GM12864 (cell line): ENCODE measurements around the gene CTXND1.
"Not testable (repeated sequence)": the region's sequence is repeated elsewhere in the genome, so short reads cannot be mapped to it uniquely, and the experiment has no call there.

Experiments used
- DNase-seq: peaks from one replicate; pipeline ENCODE4 v3.0.0-alpha.2; 2011; ENCODE audit warnings: low read depth
- H3K4me3 ChIP-seq: 2 replicates; pipeline ENCODE4 v1.5.1; 2011; ENCODE audit warnings: mild to moderate bottlenecking, low read depth, low read length, control low read depth
- TF ChIP-seq, protein P1 (sequence below): IDR thresholded peaks from 2 replicates; pipeline ENCODE4 v1.5.1; 2011; ENCODE audit warnings: low read depth, mild to moderate bottlenecking, moderate library complexity, low read length, control low read depth, inconsistent platforms; ENCODE audit errors: missing control alignments

The CTXND1 gene

DNA sequence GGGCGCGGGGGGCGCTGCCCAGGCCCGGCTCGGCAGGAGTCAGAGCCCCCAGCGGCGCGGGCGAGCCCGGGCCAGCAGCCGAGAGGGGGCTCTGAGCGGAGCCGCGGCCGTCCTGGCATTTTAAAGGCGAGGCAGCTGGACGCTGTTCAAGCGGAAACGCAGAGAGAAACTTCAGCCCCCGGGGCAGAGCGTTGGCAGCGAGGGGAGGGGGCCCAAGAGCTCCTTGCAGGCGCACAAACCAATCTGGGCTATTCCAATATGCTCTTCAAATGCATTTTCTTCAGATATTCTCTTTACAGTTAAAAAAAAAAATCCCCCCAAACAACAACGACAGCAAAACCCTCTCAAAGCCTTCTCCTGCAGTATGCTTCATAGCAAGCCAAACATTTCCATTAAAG, at the start of gene CTXND1:
CTXND1 (minus strand) TSS at position 93 of the 398 bp plus-strand sequence. CDS start 50,264 bp downstream, outside the sequence.
- DNase-seq, result no peak
- no peak within 1 kb of the TSS for H3K4me3 ChIP-seq
- TF ChIP-seq, protein P1, sequence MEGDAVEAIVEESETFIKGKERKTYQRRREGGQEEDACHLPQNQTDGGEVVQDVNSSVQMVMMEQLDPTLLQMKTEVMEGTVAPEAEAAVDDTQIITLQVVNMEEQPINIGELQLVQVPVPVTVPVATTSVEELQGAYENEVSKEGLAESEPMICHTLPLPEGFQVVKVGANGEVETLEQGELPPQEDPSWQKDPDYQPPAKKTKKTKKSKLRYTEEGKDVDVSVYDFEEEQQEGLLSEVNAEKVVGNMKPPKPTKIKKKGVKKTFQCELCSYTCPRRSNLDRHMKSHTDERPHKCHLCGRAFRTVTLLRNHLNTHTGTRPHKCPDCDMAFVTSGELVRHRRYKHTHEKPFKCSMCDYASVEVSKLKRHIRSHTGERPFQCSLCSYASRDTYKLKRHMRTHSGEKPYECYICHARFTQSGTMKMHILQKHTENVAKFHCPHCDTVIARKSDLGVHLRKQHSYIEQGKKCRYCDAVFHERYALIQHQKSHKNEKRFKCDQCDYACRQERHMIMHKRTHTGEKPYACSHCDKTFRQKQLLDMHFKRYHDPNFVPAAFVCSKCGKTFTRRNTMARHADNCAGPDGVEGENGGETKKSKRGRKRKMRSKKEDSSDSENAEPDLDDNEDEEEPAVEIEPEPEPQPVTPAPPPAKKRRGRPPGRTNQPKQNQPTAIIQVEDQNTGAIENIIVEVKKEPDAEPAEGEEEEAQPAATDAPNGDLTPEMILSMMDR, result no peak

DNA sequence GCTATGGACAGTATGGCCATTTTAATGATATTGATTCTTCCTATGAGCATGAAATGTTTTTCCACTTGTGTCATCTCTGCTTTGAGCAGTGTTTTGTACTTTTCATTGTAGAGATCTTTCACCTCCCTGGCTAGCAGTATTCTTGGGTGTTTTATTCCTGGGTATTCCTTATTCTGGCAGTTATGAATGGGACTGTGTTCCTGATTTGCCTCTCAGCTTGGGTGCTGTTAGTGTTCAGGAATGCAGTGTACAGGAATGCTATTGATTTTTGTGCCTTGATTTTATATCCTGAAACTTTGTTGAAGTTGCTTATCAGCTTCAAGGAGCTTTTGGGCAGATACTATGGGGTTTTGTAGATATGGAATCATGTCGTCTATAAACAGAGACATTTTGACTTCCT, 49.5 kb upstream of the CTXND1 start:
- no peak overlapping the region for H3K4me3 ChIP-seq
- no peak for DNase-seq
- TF ChIP-seq, protein P1, result no peak

DNA sequence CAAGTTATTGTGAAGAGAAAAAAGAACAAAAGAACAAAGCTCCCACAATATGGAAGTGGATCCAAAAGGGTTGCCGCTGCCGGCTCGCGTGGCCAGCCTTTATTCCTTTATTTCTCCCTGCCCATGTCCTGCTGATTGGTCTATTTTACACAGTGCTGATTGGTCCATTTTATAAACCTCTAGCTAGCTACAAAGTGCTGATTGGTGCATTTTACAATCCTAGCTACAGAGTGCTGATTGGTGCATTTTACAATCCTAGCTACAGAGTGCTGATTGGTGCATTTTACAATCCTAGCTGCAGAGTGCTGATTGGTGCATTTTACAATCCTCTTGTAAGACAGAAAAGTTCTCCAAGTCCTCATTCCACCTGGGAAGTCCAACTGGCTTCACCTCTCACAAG, 43.8 kb upstream of the CTXND1 start:
- H3K4me3 ChIP-seq, DNase-seq: not testable (repeated sequence)

GRCh38 chr15:80292079-80292478, 40.1 kb upstream of the CTXND1 start:
- no peak for DNase-seq
- TF ChIP-seq, protein P1, result no peak
- H3K4me3 ChIP-seq, result no peak overlapping the region

- not testable (repeated sequence) for DNase-seq
Observed at GRCh38 chr15:80290891-80291290, 38.9 kb upstream of the CTXND1 start.

GRCh38 chr15:80289528-80290495, 37.8 kb upstream of the CTXND1 start:
- DNase-seq, result no peak
- H3K4me3 ChIP-seq, result no peak overlapping the region
- TF ChIP-seq, protein P1, result no peak

More at GRCh38 chr15:80290891-80291290, 38.9 kb upstream of the CTXND1 start:
- H3K4me3 ChIP-seq, result not testable (repeated sequence)

GRCh38 chr15:80288131-80288530, 36.1 kb upstream of the CTXND1 start:
- DNase-seq, result no peak
- TF ChIP-seq, protein P1, result no peak

GRCh38 chr15:80286055-80286454, 34.0 kb upstream of the CTXND1 start:
- TF ChIP-seq, protein P1, result no peak
- no peak for DNase-seq
- no peak overlapping the region for H3K4me3 ChIP-seq

More at GRCh38 chr15:80288131-80288530, 36.1 kb upstream of the CTXND1 start:
- no peak overlapping the region for H3K4me3 ChIP-seq
